Liver (tissue), 3 donors: Measurements from ENCODE around the gene VWA2.

Source experiments
- EGR1 ChIP-seq, 2 donors: IDR thresholded peaks; 2 replicates each; pipeline ENCODE4 v1.6.1; 2016 to 2018; ENCODE audit warnings: antibody characterized with exemption in 2 of 2, low read depth in 2 of 2
- MAX ChIP-seq: IDR thresholded peaks from 2 replicates; pipeline ENCODE4 v1.6.1; 2016; ENCODE audit warnings: antibody characterized with exemption
- TF ChIP-seq, protein P1 (sequence below): fragments of 150-350 bp; IDR thresholded peaks from 2 replicates; pipeline ENCODE4 v1.5.1; 2017; ENCODE audit warnings: improper control_type of control experiment, low read depth, low read length; ENCODE audit not compliant: missing input control
- donor health status: healthy.
- donor health status: healthy.

DNA sequence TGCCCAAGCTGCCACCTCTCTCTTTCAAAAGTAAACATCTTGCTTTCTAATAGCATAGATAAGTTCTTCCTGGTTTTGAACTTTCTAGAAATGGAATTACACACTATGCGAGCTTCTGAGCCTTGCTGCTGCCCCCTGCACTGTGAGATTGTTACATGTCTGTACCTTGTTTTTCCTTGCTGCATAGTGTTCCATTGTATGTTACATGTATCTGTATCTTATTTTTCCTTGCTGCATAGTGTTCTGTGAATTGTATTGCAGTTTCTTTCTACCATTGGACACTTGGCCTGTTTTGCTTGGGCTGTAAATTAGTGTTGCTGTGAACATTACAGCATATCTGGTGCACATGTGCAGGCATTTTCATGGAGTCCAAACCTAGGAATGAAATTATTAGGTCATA lies 24.0 kb upstream of the VWA2 start:
- TF ChIP-seq, protein P1, sequence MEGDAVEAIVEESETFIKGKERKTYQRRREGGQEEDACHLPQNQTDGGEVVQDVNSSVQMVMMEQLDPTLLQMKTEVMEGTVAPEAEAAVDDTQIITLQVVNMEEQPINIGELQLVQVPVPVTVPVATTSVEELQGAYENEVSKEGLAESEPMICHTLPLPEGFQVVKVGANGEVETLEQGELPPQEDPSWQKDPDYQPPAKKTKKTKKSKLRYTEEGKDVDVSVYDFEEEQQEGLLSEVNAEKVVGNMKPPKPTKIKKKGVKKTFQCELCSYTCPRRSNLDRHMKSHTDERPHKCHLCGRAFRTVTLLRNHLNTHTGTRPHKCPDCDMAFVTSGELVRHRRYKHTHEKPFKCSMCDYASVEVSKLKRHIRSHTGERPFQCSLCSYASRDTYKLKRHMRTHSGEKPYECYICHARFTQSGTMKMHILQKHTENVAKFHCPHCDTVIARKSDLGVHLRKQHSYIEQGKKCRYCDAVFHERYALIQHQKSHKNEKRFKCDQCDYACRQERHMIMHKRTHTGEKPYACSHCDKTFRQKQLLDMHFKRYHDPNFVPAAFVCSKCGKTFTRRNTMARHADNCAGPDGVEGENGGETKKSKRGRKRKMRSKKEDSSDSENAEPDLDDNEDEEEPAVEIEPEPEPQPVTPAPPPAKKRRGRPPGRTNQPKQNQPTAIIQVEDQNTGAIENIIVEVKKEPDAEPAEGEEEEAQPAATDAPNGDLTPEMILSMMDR, result no peak
- no peak for TF ChIP-seq EGR1 (IDR thresholded peaks at IDR 0.05; ENCODE audit: low read depth in 2 of 2)
- no peak for TF ChIP-seq MAX
